Hematopoietic multipotent progenitor cell treated with erythropoietin and hydrocortisone succinate and interleukin-3 and kit ligand, for 4 days (in vitro differentiated cells): Measurements from ENCODE around the gene ELAC1.
A peak's percentile ranks its signal among the peaks of the same experiment; 100 is the strongest.
"Not testable (repeated sequence)": the region's sequence is repeated elsewhere in the genome, so short reads cannot be mapped to it uniquely, and the experiment has no call there.

Experiments
- DNase-seq: peaks from one replicate; pipeline ENCODE4 v3.0.0-alpha.2; 2015

The ELAC1 gene

DNA sequence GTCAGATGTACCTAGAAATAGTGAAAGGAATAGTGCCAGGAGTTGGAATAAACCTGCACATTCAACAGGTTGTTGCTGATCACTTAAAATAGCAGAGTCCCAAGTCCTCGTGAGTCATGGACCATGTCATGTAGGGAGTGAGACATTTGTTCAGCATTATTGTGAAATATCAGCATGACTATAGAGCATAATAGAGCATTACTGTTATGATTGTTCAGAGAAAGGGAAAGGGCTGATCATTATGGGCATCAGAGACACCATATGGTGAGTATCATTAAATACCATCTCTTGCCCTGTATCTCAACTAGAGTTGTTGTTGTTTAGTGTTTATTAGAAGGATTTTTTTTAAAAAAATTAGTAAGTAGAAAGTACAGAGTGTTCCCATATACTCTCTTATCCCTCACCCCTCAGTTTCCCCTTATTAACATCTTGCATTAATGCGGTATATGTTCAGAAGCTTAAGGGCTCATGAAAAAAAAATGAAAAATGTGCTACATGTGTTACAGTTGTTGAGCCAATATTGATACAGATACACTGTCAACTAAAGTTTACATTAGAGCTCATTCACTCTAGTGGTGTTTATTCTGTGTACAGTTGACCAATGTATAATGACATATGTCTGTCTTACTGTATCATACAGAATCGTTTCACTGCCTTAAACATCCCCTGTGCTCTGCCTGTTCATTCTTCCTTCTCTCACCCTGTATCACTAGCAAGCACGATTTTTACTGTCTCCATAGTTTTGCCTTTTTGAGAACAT, 5.7 kb downstream of the ELAC1 start:
- DNase-seq, result no peak

DNA sequence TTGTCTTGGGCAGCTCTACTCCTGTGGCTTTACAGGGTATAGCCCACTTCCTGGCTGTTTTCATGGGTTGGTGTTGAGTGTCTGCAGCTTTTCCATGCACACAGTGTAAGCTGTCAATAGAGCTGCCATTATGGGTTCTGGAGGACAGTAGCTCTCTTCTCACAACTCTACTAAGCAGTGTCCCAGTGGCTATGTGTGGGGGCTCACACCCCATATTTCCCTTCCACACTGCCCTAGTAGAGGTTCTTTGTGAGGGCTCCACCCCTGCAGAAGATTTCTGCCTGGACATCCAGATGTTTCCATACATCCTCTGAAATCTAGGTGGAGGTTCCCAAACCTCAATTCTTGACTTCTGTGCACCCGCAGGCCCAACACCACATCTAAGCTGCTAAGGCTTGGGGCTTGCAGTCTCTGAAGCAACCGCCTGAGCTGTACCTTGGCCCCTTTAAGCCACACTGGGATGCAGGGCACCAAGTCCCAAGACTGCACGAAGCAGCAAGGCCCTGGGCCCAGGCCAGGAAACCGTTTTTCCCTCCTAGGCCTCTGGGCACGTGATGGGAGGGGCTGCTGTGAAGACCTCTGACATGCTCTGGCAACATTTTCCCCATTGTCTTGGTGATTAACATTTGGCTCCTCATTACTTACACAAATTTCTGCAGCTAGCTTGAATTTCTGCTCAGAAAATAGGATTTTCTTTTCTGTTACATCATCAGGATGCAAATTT, 9.4 kb downstream of the ELAC1 start:
- DNase-seq, result no peak

GRCh38 chr18:50981381-50981780, 13.5 kb downstream of the ELAC1 start:
- DNase-seq, result no peak

- no peak for DNase-seq
Measured at GRCh38 chr18:50982086-50982801, 14.4 kb downstream of the ELAC1 start.

DNA sequence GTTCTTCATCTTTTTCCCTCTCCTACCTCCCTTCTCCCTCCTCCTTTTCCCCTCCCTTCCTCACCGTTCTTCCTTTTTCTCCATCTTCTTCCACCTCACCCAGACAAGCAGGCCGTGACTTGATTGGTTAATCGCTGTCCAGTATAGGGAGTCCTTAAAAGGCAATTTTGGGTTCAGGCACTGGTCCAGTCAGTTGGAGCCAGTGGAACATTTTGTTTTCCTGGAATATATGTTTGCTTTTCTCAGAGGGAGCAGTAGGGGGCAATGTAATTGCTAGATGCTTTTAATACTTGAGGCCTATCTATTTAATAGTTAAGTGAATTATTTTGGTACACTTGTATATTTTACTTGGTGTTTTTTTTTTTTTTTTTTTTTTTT, 15.0 kb downstream of the ELAC1 start:
- DNase-seq, result peak; percentile 33

- DNase-seq, result no peak
Measured at GRCh38 chr18:50986360-50987087, 18.7 kb downstream of the ELAC1 start.

- no peak for DNase-seq
Measured at GRCh38 chr18:50987261-50987660, 19.4 kb downstream of the ELAC1 start.

GRCh38 chr18:50989711-50990110, 21.9 kb downstream of the ELAC1 start:
- DNase-seq, result no peak

DNA sequence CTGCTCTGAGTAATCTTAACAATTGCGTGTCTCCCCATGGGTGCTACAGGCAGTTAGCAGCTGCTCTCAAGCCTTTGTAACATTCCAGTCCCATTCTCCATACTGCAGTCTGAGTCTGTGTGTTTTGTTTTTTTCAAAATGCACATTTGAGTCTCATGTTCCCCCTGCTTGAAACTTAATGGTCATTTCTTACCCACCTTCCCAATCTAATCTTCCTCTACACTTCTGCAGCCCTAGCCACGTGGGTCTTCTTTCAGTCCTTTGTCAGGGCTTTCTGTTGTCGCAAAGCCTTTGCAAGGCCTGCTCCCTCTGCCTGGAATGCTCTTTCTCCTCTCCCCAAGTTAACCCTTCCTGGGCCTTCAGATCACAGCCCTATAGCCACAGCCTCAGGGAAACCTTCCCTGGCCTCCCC, 24.5 kb downstream of the ELAC1 start:
- DNase-seq, result no peak

DNA sequence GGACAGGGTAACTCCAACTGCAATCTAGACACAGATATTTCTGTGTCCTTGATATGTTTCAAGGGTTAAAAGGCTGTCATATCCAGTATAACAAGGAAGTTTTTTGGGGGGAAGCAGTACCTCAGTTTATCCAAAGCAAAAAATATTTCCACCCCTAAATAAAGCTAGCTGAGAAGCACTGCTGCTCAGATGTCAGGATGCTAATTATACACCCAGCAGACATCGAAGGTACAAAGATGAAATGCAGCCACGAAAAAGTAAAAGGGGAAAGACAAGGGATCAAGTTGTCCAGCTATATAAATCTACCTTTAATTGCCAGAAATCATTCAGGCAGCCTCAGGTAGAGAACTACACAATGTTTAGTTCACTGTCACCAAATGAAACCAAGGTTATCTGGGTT, 26.2 kb downstream of the ELAC1 start:
- no peak for DNase-seq

GRCh38 chr18:51003174-51003573, 35.3 kb downstream of the ELAC1 start:
- DNase-seq, result not testable (repeated sequence)

DNA sequence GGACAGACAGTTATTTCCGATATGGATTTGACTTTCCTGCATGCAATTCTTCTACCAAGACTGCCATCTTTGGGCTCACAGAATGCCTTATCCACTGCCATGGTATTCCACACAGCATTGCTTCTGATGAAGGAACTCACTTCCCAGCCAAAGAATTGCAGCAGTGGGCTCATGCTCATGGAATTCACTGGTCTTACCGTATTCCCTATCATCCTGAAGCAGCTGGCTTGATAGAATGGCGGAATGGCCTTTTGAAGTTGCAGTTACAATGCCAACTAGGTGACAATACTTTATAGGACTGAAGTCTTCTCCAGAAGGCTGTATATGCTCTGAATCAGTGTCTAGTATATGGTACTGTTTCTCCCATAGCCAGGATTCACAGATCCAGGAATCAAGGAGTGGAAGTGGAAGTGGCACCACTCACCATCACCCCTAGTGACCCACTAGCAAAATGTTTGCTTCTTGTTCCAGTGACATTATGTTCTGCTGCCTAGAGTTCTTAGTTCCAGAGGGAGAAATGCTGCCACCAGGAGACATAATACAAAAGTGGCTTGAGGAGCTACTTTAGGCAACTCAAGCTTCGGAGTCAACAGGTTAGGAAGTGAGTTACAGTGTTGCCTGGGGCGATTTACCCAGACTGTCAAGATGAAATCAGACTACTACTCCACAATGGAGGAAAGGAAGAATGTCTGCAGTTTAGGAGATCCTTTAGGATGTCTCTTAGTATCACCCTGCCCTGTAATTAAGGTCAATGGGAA, 38.4 kb downstream of the ELAC1 start:
- DNase-seq, result no peak

DNA sequence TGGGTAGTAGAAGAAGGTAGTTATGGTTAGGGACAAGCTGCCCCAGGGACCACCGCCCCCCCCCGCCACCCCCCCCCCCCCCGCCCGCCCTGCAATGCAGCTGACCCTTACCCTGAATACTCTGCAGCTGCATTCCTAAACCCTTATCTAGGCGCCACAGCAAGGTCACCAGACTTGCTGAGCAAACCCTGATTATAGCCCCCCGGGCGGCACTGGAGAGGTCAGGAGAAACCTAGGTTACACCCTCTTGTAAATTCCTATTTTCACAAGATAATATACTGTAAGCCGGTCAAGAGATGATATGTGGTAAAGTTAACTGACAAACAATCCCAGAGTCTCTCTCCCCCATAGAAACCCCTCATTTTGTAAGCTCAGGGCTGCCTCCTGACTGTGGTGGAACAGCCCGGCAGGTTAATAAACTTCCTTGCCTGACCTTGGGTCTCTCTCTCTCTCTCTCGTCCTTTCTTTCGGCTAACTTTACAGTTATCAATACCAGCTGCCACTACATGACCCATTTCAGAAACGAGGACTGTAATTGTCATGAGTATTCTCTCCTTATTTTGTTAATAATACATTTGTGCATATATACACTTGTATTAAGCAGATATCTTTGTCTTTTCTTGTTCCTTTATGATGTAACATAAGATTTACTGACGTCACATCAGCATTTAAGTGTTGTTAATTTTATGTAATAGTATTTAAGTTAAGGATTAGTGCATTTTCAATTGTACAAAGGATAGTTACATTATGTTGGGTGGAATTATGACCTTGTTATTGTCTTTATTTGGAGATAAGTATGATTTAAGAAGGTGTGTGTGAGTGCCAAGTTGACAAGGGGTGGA, 39.3 kb downstream of the ELAC1 start:
- DNase-seq, result peak; percentile 50

GRCh38 chr18:51007790-51008139, 39.9 kb downstream of the ELAC1 start:
- no peak for DNase-seq

DNA sequence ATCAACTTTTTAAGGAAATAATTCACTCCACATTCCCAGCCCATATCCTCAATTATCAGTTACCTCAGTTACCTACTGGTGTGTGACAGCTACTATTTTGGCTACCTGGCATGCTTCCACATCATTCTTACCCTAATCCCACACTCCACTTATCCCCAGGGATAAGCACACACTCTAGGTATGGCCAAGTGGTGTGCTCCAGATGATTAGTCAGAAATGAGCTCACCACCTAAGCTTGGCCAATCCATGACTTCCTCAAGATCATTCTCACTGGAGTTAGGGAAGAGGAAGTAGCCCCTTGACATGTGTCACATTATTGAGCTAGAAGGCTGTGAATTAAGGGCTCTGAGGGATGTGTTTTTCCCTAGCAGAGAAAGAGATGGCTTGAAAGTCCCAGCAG, 41.2 kb downstream of the ELAC1 start:
- peak; percentile 37 for DNase-seq

DNA sequence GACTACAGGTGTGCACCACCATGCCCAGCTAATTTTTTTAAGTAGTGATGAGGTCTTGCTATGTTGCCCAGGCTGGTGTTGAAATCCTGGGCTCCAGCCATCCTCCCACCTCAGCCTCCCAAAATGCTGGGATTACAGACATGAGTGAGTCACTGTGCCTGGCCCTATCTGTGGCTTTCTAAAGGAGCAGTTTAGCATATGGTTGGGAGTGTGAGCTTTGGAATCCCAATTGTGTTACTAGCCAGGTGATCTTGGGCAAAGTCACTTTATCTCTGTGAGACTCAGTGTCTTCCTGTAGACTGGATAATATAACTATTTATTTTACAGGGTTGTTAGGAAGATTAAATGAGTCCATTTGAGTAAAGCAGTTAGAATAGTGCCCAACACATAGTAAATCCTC, 42.4 kb downstream of the ELAC1 start:
- DNase-seq, result no peak

GRCh38 chr18:51011709-51012108, 43.9 kb downstream of the ELAC1 start:
- DNase-seq, result no peak

DNA sequence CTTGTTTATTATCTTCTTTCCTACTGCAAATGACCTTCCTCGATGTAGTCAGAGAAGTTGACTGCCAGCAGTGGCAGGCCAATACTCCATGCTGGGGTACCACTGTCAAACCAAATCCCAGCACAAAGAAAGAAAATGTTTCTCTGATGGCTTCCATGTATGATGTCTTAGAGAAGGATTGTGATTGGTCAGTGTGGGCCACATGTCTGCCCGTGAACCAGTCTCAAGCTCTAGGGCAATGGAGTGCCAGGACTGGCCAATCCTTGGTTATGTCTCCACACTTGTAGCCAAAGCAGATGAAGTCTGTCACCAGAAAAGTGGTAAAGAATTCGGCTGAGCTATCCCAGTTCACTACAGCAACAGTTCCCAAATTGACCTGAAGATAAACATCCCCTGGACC, 44.6 kb downstream of the ELAC1 start:
- DNase-seq, result no peak

DNA sequence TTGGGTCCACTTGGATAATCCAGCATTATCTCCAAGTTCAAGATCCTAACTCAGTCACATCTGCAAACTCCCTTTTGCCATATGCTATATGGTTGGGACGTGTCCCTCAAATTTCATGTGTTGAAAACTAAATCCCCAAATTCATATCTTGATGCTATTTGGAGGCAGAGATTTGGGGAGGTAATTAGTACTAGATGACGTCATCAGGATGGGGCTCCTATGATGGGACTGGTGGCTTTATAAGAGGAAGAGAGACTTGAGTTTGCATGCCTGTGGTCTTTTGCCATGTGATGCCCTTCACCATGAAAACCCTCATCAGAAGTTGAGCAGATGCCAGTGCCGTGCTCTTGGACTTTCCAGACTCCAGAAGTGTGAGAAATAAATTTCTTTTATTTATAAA, 45.4 kb downstream of the ELAC1 start:
- no peak for DNase-seq

DNA sequence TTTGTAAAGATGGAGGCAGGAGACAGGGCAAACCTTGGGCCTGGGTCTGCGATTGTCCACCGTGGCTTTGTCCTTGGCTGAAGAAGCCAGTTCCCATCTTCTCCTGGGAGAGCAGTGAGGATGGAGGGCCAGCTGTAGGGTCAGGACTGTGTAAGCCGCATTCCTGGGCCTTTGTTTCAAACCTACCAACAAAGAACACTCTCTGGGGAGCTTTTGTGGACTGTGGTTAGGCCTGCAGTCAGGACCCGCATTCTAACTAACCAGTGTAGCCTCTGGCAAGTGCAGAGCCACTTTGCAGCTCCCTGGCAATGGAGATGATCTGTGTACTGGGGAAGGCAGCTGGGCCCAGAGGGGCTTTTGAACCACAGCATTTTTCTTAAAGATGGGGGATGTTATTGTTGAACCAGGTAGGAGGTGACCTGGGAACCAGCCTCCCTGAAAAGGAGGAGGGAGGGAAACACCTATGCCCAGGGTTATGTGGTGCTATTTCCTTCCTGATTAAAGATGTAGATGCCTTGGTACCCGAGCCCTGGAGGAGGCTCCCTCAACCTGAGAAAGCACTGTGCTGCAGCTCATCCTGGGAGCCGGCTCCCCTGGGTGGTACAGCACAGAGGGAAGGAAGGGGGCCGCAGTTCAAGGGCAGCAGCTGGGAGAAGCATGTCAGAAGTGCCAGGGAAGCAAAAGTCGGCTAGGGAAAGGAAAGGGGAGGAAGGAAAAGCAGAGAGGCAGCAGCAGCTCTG, 49.5 kb downstream of the ELAC1 start:
- no peak for DNase-seq

- DNase-seq, result no peak
Measured at GRCh38 chr18:51020536-51020935, 52.7 kb downstream of the ELAC1 start.
